ENCODE results near the gene HSPB2.

HSPB2 gene

GRCh38 chr11:111961389-111962300 is 49.1 kb downstream of the HSPB2 start:
- no peaks in the 10 kb centered on the region for H3K27me3 Mint-ChIP-seq (ENCODE audit: low read depth, poor library complexity)
- H3K27ac Mint-ChIP-seq = peak overlapping the region; percentile 79
- TF ChIP-seq CTCF (IDR thresholded peaks at IDR 0.05) = no peak
- no peak overlapping the region for H3K4me3 Mint-ChIP-seq
- DNase-seq = no peak
- H3K36me3 Mint-ChIP-seq (ENCODE audit: low read depth) = peaks cover 53% of the 10 kb centered on the region
- no peaks in the 10 kb centered on the region for H3K9me3 Mint-ChIP-seq
- peaks cover 11% of the 10 kb centered on the region for H3K4me1 Mint-ChIP-seq
